HEK293 (cell line): Measurements from ENCODE around the gene HOTAIR.

Experiments used
- CTCF ChIA-PET: fragments of 350-600 bp; formaldehyde crosslinking; extraction: SDS; loops from one replicate; lab custom pipeline; 2021; ENCODE audit warnings: antibody characterized with exemption; lab: Yijun Ruan, JAX
- POLR2A ChIA-PET: fragments of 300-600 bp; formaldehyde crosslinking; extraction: SDS; loops from one replicate; lab custom pipeline; 2020; ENCODE audit warnings: antibody characterized with exemption, inconsistent platforms; lab: Yijun Ruan, JAX
- H3K27ac ChIP-seq: fragments of 200-500 bp; sonication (Bioruptor generic); 2 replicates; pipeline ENCODE4 v1.5.1; 2014; ENCODE audit warnings: low read depth, low read length, control low read depth, inconsistent platforms; ENCODE audit errors: extremely low read depth
- H3K36me3 ChIP-seq, 2 experiments: fragments of 200-500 bp in 1 of 2; sonication (Bioruptor generic) in 1 of 2; 1 replicate in 1 of 2; 2 replicates in 1 of 2; pipeline ENCODE4 v1.5.1; 2014 to 2017; ENCODE audit warnings: inconsistent platforms in 2 of 2, low read length in 2 of 2; ENCODE audit not compliant: control insufficient read depth in 2 of 2, insufficient read depth in 1 of 2
- H3K4me1 ChIP-seq: fragments of 200-500 bp; sonication (Bioruptor generic); 2 replicates; pipeline ENCODE4 v1.5.1; 2014; ENCODE audit warnings: mild to moderate bottlenecking, low read length, inconsistent platforms; ENCODE audit not compliant: control insufficient read depth, insufficient read depth
- H3K4me3 ChIP-seq: 2 replicates; pipeline ENCODE4 v1.5.1; 2011; ENCODE audit warnings: low read depth, mild to moderate bottlenecking, control low read depth, low read length, moderate library complexity
- H3K9me3 ChIP-seq: fragments of 200-500 bp; sonication (Bioruptor generic); 2 replicates; pipeline ENCODE4 v1.5.1; 2014; ENCODE audit warnings: low read depth, low read length, inconsistent platforms; ENCODE audit not compliant: control insufficient read depth, insufficient read depth
- KLF9 ChIP-seq: fragments of 450-650 bp; formaldehyde crosslinking; IDR thresholded peaks from 2 replicates; pipeline ENCODE4 v1.5.1; 2016; ENCODE audit warnings: missing biosample characterization, missing genetic modification characterization, low read depth
- MYNN ChIP-seq: fragments of 450-650 bp; formaldehyde crosslinking; IDR thresholded peaks from 2 replicates; pipeline ENCODE4 v1.5.1; 2016; ENCODE audit warnings: missing biosample characterization, missing genetic modification characterization, borderline replicate concordance
- PBX3 ChIP-seq: sonication (generic); formaldehyde crosslinking; IDR thresholded peaks from 2 replicates; pipeline ENCODE4 v1.8.1; 2022; ENCODE audit warnings: mild to moderate bottlenecking, moderate library complexity, missing genetic modification reagents
- PRDM1 ChIP-seq: fragments of 450-650 bp; formaldehyde crosslinking; IDR thresholded peaks from 2 replicates; pipeline ENCODE4; 2016; ENCODE audit warnings: missing biosample characterization, missing genetic modification characterization
- PRDM6 ChIP-seq: fragments of 450-650 bp; formaldehyde crosslinking; IDR thresholded peaks from 2 replicates; pipeline ENCODE4 v1.5.1; 2017; ENCODE audit warnings: missing biosample characterization, missing genetic modification characterization
- WT1 ChIP-seq: fragments of 450-650 bp; formaldehyde crosslinking; IDR thresholded peaks from 2 replicates; pipeline ENCODE4 v1.5.1; 2016; ENCODE audit warnings: missing biosample characterization, missing genetic modification characterization
- ZBTB17 ChIP-seq: fragments of 450-650 bp; formaldehyde crosslinking; IDR thresholded peaks from 2 replicates; pipeline ENCODE4 v1.5.1; 2016; ENCODE audit warnings: missing biosample characterization, missing genetic modification characterization
- ZBTB20 ChIP-seq: fragments of 450-650 bp; formaldehyde crosslinking; IDR thresholded peaks from 2 replicates; pipeline ENCODE4 v1.5.1; 2016; ENCODE audit warnings: missing biosample characterization, missing genetic modification characterization
- ZBTB26 ChIP-seq: fragments of 450-650 bp; formaldehyde crosslinking; optimal IDR thresholded peaks from 2 replicates; pipeline ENCODE3; 2016; ENCODE audit warnings: missing biosample characterization, mild to moderate bottlenecking, missing genetic modification characterization
- ZBTB8A ChIP-seq: fragments of 450-650 bp; formaldehyde crosslinking; IDR thresholded peaks from 2 replicates; pipeline ENCODE4 v1.5.1; 2016; ENCODE audit warnings: missing biosample characterization, missing genetic modification characterization
- ZFP69B ChIP-seq: fragments of 450-650 bp; formaldehyde crosslinking; IDR thresholded peaks from 2 replicates; pipeline ENCODE4 v1.5.1; 2016; ENCODE audit warnings: missing biosample characterization, missing genetic modification characterization
- ZNF10 ChIP-seq: fragments of 450-650 bp; formaldehyde crosslinking; IDR thresholded peaks from 2 replicates; pipeline ENCODE4 v1.5.1; 2017; ENCODE audit warnings: missing biosample characterization, missing genetic modification characterization
- ZNF121 ChIP-seq: fragments of 450-650 bp; formaldehyde crosslinking; IDR thresholded peaks from 2 replicates; pipeline ENCODE4 v1.5.1; 2016; ENCODE audit warnings: missing biosample characterization, missing genetic modification characterization
- ZNF214 ChIP-seq: fragments of 450-650 bp; formaldehyde crosslinking; IDR thresholded peaks from 2 replicates; pipeline ENCODE4 v1.5.1; 2017; ENCODE audit warnings: missing biosample characterization, mild to moderate bottlenecking, missing genetic modification characterization, borderline replicate concordance
- ZNF266 ChIP-seq: fragments of 450-650 bp; formaldehyde crosslinking; IDR thresholded peaks from 2 replicates; pipeline ENCODE4 v1.5.1; 2016; ENCODE audit warnings: missing biosample characterization, missing genetic modification characterization, low read depth
- ZNF280C ChIP-seq: fragments of 450-650 bp; formaldehyde crosslinking; IDR thresholded peaks from 2 replicates; pipeline ENCODE4 v1.5.1; 2016; ENCODE audit warnings: missing biosample characterization, missing genetic modification characterization
- ZNF530 ChIP-seq: fragments of 450-650 bp; formaldehyde crosslinking; IDR thresholded peaks from 2 replicates; pipeline ENCODE4 v1.5.1; 2016; ENCODE audit warnings: low read depth, missing biosample characterization, missing genetic modification characterization
- ZNF560 ChIP-seq: fragments of 450-650 bp; formaldehyde crosslinking; IDR thresholded peaks from 2 replicates; pipeline ENCODE4 v1.5.1; 2017; ENCODE audit warnings: missing biosample characterization, missing genetic modification characterization, borderline replicate concordance
- ZNF580 ChIP-seq: fragments of 450-650 bp; formaldehyde crosslinking; IDR thresholded peaks from 2 replicates; pipeline ENCODE4 v1.5.1; 2016; ENCODE audit warnings: missing biosample characterization, missing genetic modification characterization
- ZNF596 ChIP-seq: fragments of 450-650 bp; IDR thresholded peaks from 2 replicates; pipeline ENCODE4 v1.5.0; 2018; ENCODE audit warnings: missing biosample characterization, mild to moderate bottlenecking, missing genetic modification characterization, moderate library complexity
- ZNF600 ChIP-seq: fragments of 450-650 bp; formaldehyde crosslinking; IDR thresholded peaks from 2 replicates; pipeline ENCODE4 v1.5.1; 2016; ENCODE audit warnings: missing biosample characterization, missing genetic modification characterization
- ZNF664 ChIP-seq: fragments of 450-650 bp; formaldehyde crosslinking; IDR thresholded peaks from 2 replicates; pipeline ENCODE4 v1.5.1; 2016; ENCODE audit warnings: missing biosample characterization, missing genetic modification characterization
- ZNF692 ChIP-seq: fragments of 450-650 bp; formaldehyde crosslinking; IDR thresholded peaks from 2 replicates; pipeline ENCODE4 v1.5.1; 2016; ENCODE audit warnings: missing biosample characterization, missing genetic modification characterization
- ZNF792 ChIP-seq: fragments of 450-650 bp; formaldehyde crosslinking; IDR thresholded peaks from 2 replicates; pipeline ENCODE4 v1.5.1; 2016; ENCODE audit warnings: missing biosample characterization, missing genetic modification characterization
- ZSCAN18 ChIP-seq: fragments of 450-650 bp; formaldehyde crosslinking; IDR thresholded peaks from 2 replicates; pipeline ENCODE4 v1.5.1; 2016; ENCODE audit warnings: missing biosample characterization, missing genetic modification characterization

HOTAIR gene

GRCh38 chr12:54000116-54001114 lies 25.7 kb upstream of the HOTAIR start, which contains the start of gene HOXC9:
TSS of gene HOXC9 (plus strand) at chr12:54000161. CDS start at chr12:54000189, 28 bp downstream.
- Histone ChIP-seq H3K36me3 (peaks cover 8 to 15% of the 10 kb centered on the region in 2 experiments; a peak in 2 of 3 replicates), H3K9me3 (no peaks in the 10 kb centered on the region), H3K4me1 (peaks cover 41% of the 10 kb centered on the region), H3K27ac (peak within 1 kb of the TSS; percentile 99), H3K4me3 (peak within 1 kb of the TSS; percentile 94)
- ChIA-PET POLR2A (interaction anchor here (0.6 to 3.7 kb wide), 17 partner anchors 8 to 388 kb away, joined by 3 to 34 read pairs (median 4); partner anchors contain the start of genes CBX5, HNRNPA1, HOXC10 and HOXC13), CTCF (interaction anchor here (0.5 to 6.7 kb wide), 18 partner anchors 10 to 378 kb away, joined by 3 to 49 read pairs (median 4); partner anchors contain the start of genes HOXC10 and SMUG1)
- TF ChIP-seq ZFP69B (tag by site-specific recombination): 0 out of 2 replicates have a peak, but pooled peaks have one; percentile 7
- TF ChIP-seq ZBTB26: peak; percentile 72
- TF ChIP-seq PBX3 (CRISPR knock-in tag): 0 out of 2 replicates have a peak, but pooled peaks have one; percentile 69
- TF ChIP-seq ZNF214 (tag by site-specific recombination): no peak
- TF ChIP-seq PRDM1: no peak
- TF ChIP-seq KLF9: peak; percentile 49
- TF ChIP-seq ZBTB17 (tag by site-specific recombination): peak; percentile 12; the same call in 1 of the 2 replicates
- TF ChIP-seq ZNF792 (tag by site-specific recombination): no peak
- TF ChIP-seq ZSCAN18: 0 out of 2 replicates have a peak, but pooled peaks have one; percentile 9
- 0 out of 2 replicates have a peak, but pooled peaks have one; percentile 21 for TF ChIP-seq ZNF10 (tag by site-specific recombination)
- peak; percentile 72 for TF ChIP-seq ZBTB8A (tag by site-specific recombination)
- TF ChIP-seq ZNF121 (tag by site-specific recombination): no peak
- TF ChIP-seq ZNF266 (tag by site-specific recombination): peak; percentile 10; the same call in 1 of the 2 replicates
- TF ChIP-seq ZNF280C (tag by site-specific recombination): no peak
- TF ChIP-seq WT1 (tag by site-specific recombination): peak; percentile 39; the same call in 1 of the 2 replicates
- TF ChIP-seq ZNF596 (tag by site-specific recombination): no peak
- no peak for TF ChIP-seq ZNF560
- peak; percentile 96 for TF ChIP-seq ZNF600 (tag by site-specific recombination)
- TF ChIP-seq MYNN: no peak; the same call in 1 of the 2 replicates
- no peak for TF ChIP-seq ZNF664 (tag by site-specific recombination)
- TF ChIP-seq ZNF692 (tag by site-specific recombination): peak; percentile 30; the same call in 1 of the 2 replicates
- TF ChIP-seq ZNF580: no peak
- peak; percentile 61 for TF ChIP-seq ZBTB20
- peak; percentile 70; the same call in 1 of the 2 replicates for TF ChIP-seq PRDM6 (tag by site-specific recombination)
- TF ChIP-seq ZNF530 (tag by site-specific recombination): no peak
